ENCODE measurements around the gene CTBP2.

The CTBP2 gene

GRCh38 chr10:125114761-125115391, 45.5 kb downstream of the CTBP2 start:
- no peak overlapping the region for H3K4me3 ChIP-seq
- H3K27ac ChIP-seq = no peak overlapping the region

- no peak overlapping the region for H3K4me3 ChIP-seq
- peak overlapping the region in 1 of 21 experiments; percentile 12 for H3K27ac ChIP-seq
Observed at GRCh38 chr10:125113691-125114371, 46.5 kb downstream of the CTBP2 start.

GRCh38 chr10:125112697-125113494, 47.5 kb downstream of the CTBP2 start:
- H3K4me3 ChIP-seq = no peak overlapping the region
- no peak overlapping the region for H3K27ac ChIP-seq

- Histone ChIP-seq H3K4me3 (no peak overlapping the region), H3K27ac (no peak overlapping the region)
Observed at GRCh38 chr10:125111118-125111727, 49.1 kb downstream of the CTBP2 start.

- Histone ChIP-seq H3K4me3 (no peak overlapping the region), H3K27ac (no peak overlapping the region)
Observed at GRCh38 chr10:125107965-125108580, 52.3 kb downstream of the CTBP2 start.

GRCh38 chr10:125107166-125107949, 53.0 kb downstream of the CTBP2 start:
- no peak overlapping the region for H3K4me3 ChIP-seq
- no peak overlapping the region for H3K27ac ChIP-seq

- Histone ChIP-seq H3K4me3 (no peak overlapping the region), H3K27ac (no peak overlapping the region)
Observed at GRCh38 chr10:125106586-125106985, 53.8 kb downstream of the CTBP2 start.

GRCh38 chr10:125105706-125106255, 54.6 kb downstream of the CTBP2 start:
- Histone ChIP-seq H3K4me3 (no peak overlapping the region), H3K27ac (no peak overlapping the region)

- Histone ChIP-seq H3K27ac (no peak overlapping the region), H3K4me3 (no peak overlapping the region)
Observed at GRCh38 chr10:125105155-125105554, 55.2 kb downstream of the CTBP2 start.

- Histone ChIP-seq H3K27ac (no peak overlapping the region), H3K4me3 (no peak overlapping the region)
Observed at GRCh38 chr10:125104559-125104958, 55.8 kb downstream of the CTBP2 start.

GRCh38 chr10:125103924-125104323, 56.4 kb downstream of the CTBP2 start:
- Histone ChIP-seq H3K4me3 (no peak overlapping the region), H3K27ac (no peak overlapping the region)

- Histone ChIP-seq H3K27ac (no peak overlapping the region), H3K4me3 (no peak overlapping the region)
Observed at GRCh38 chr10:125103466-125103865, 56.9 kb downstream of the CTBP2 start.

- no peak overlapping the region for H3K27ac ChIP-seq
- no peak overlapping the region for H3K4me3 ChIP-seq
Observed at GRCh38 chr10:125102821-125103220, 57.5 kb downstream of the CTBP2 start.

- H3K4me3 ChIP-seq = no peak overlapping the region
- no peak overlapping the region for H3K27ac ChIP-seq
Observed at GRCh38 chr10:125102246-125102645, 58.1 kb downstream of the CTBP2 start.

GRCh38 chr10:125101581-125101980, 58.8 kb downstream of the CTBP2 start:
- Histone ChIP-seq H3K27ac (no peak overlapping the region), H3K4me3 (no peak overlapping the region)

GRCh38 chr10:125101049-125101448, 59.3 kb downstream of the CTBP2 start:
- Histone ChIP-seq H3K27ac (no peak overlapping the region), H3K4me3 (no peak overlapping the region)

- no peak overlapping the region for H3K27ac ChIP-seq
- no peak overlapping the region for H3K4me3 ChIP-seq
Observed at GRCh38 chr10:125097409-125098070, 62.8 kb downstream of the CTBP2 start.

GRCh38 chr10:125096975-125097374, 63.4 kb downstream of the CTBP2 start:
- H3K27ac ChIP-seq = no peak overlapping the region
- no peak overlapping the region for H3K4me3 ChIP-seq
